Measurements from ENCODE around the gene IBA57.

IBA57 gene

DNA sequence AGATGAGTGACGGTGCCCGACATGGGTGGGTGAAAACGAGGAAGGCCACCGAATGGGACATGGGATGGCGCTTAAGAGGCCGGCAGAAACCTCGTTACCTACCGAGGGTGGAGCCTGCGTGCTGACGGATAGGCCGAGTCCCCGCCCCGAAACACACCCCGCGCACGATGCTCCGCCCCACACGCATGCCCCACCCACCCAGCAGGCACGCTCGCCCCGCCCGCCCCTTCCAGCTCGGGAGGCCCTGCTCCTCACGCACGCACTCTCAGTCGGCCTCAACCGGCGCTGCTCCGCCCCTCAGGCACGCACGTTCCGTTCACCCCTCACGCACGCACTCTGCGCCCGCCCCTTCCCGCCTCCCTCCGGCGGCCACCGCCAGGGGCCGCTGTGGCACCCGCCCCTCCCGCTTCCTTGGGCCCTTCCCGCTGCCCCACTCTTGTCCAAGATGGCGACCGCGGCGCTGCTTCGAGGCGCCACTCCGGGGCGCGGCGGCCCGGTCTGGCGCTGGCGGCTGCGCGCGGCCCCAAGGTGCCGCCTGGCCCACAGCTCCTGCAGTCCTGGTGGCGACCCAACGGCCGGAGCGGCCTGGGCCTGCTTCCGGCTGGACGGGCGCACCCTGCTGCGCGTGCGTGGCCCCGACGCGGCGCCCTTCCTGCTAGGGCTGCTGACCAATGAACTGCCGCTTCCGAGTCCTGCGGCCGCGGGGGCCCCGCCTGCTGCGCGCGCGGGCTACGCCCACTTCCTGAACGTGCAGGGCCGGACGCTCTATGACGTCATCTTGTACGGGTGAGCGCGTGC lies at the start of gene IBA57:
Gene IBA57, plus strand, starts transcription at position 433 of the 798 bp plus-strand sequence. Its CDS starts 13 bp downstream, at position 446.
- peaks cover 1% of the 10 kb centered on the region for H3K36me3 Mint-ChIP-seq
- H3K27ac Mint-ChIP-seq: peak within 1 kb of the TSS; percentile 96
- H3K4me3 Mint-ChIP-seq: peak within 1 kb of the TSS; percentile 92
- no peaks in the 10 kb centered on the region for H3K27me3 Mint-ChIP-seq
- peaks cover 47% of the 10 kb centered on the region for H3K4me1 Mint-ChIP-seq
- H3K9me3 Mint-ChIP-seq: no peaks in the 10 kb centered on the region

DNA sequence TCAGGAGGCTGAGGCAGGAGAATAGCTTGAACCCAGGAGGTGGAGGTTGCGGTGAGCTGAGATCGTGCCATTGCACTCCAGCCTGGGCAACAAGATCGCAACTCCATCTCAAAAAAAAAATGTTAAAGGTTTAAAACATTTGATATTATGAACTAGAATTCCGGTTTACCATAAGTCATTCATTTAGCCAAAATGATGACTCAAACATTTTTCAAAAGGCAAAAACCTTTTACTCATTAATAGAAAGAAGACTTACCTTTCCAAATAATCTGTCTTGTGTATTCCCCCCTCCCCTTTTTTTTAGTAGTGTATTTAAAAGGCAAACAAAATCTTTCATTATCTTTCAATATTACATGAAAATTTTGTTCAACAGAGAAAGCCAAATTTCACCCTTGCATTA lies 48.3 kb upstream of the IBA57 start:
- Mint-ChIP-seq H3K27ac (no peak overlapping the region), H3K4me1 (peaks cover 4% of the 10 kb centered on the region), H3K4me3 (no peak overlapping the region), H3K27me3 (no peaks in the 10 kb centered on the region), H3K9me3 (no peaks in the 10 kb centered on the region), H3K36me3 (no peaks in the 10 kb centered on the region)

DNA sequence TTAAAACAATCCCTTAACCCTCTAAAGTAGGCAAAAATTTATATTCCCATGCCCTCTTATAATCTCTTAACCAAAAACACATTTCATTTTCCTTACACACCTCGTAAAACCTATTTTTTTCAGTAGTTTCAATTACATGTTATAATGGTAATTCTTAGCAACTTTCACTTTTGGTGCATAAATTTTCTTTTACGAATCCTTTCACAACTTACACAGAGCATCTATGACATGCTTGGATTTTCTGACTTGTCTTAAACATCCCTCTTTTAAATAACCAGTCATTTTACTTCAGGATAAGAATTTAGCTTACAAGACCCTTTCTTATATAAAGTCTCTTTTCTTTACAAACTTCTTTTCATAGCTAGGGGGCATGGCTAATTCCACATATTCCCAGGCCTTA lies 47.6 kb upstream of the IBA57 start:
- H3K27me3 Mint-ChIP-seq: no peaks in the 10 kb centered on the region
- no peak overlapping the region for H3K4me3 Mint-ChIP-seq
- peaks cover 4% of the 10 kb centered on the region for H3K4me1 Mint-ChIP-seq
- no peak overlapping the region for H3K27ac Mint-ChIP-seq
- H3K9me3 Mint-ChIP-seq: no peaks in the 10 kb centered on the region
- H3K36me3 Mint-ChIP-seq: no peaks in the 10 kb centered on the region

DNA sequence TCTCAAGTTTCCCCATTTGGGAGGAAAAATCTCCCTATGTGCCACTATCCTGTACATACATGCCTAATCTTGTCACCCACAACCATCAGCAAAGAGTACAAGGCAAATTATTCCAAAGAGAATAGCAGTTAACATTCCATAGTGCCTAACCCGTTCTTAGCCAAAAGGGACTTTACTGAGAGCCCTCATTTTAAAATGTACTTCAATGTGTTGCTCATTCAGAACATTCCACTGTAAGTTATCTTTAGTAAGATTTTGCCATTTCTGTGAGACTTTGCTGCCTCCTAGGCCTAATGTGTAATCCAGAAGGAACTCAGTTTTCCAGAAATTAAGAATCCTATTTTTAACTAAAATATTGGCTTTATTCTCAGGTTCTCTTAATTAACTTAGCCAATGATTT lies 45.3 kb upstream of the IBA57 start:
- H3K4me1 Mint-ChIP-seq: peaks cover 4% of the 10 kb centered on the region
- no peaks in the 10 kb centered on the region for H3K9me3 Mint-ChIP-seq
- H3K27ac Mint-ChIP-seq: no peak overlapping the region
- H3K36me3 Mint-ChIP-seq: no peaks in the 10 kb centered on the region
- no peak overlapping the region for H3K4me3 Mint-ChIP-seq
- H3K27me3 Mint-ChIP-seq: no peaks in the 10 kb centered on the region

DNA sequence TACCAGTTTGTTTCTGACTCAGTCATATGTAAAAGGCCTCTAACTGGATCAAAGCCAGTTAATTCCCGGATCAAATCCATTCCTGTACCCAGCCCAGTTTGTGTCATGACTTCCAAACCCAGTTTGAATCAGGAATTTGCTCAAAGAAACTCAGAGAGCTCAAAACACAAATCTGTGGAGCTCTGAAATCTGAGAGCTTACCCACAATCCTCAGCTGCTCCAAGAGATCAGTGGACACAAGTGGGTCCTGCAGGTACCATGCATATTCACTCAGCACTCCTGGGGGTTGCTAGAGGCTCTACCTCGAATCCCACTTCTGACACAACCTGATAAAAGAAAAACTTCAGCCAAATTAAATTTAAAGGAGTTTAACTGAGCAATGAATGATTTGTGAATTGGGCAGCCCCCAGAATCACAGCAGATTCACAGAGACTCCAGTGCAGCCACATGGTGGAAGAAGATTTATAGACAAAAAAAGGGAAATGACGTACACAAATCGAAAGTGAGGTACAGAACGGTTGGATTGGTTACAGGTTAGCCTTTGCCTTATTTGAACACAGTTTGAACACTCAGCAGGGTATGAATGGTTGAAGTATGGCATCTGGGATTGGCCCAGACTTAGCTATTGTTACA lies 44.6 kb upstream of the IBA57 start:
- Mint-ChIP-seq H3K36me3 (no peaks in the 10 kb centered on the region), H3K9me3 (no peaks in the 10 kb centered on the region), H3K27ac (no peak overlapping the region), H3K4me1 (peaks cover 4% of the 10 kb centered on the region), H3K27me3 (no peaks in the 10 kb centered on the region), H3K4me3 (peak overlapping the region; percentile 40)

DNA sequence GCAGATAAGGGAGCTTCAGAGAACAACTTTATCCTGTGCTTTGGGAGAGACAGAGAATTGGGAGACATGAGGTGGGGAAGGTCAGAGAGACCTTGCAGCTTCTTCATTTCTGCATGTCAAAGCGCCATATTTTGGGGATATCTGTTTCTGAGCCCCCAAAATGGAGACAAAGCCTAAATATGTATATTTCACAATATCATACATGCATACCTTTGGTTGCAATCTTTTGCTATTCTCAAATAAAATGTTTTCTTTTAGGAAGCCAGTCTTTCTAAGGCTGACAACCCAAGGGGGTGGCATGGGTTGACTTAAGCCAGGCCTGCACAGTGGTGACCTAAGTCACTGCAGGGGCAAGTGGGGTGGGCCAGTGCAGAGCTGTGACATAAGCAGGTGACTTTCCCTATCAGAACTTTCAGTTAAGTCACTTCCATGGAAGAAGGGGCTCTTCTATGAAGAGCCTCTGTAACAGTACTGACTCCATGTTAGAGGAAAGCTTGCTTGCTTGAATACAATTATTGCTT lies 42.6 kb upstream of the IBA57 start:
- no peaks in the 10 kb centered on the region for H3K36me3 Mint-ChIP-seq
- H3K27ac Mint-ChIP-seq: no peak overlapping the region
- no peak overlapping the region for H3K4me3 Mint-ChIP-seq
- peaks cover 4% of the 10 kb centered on the region for H3K4me1 Mint-ChIP-seq
- no peaks in the 10 kb centered on the region for H3K27me3 Mint-ChIP-seq
- H3K9me3 Mint-ChIP-seq: no peaks in the 10 kb centered on the region

DNA sequence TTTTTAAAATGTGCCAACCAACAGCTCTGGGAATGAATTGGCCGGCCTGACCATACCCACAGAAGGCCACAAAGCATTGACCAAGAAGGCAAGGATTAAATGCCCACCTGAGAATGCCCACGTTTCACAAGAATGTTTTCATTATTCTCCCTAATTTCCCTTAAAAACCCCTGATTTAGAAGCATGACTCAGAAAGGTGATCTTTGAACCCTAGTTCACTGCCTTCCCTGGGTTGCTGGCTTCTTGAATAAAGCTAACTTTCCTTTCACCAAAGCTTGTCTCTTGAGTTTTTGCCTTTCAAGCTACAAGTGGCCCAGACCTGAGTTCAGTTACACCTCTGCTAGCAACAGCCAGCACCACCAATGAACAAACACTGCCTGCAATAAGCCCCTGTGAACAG lies 42.1 kb upstream of the IBA57 start:
- Mint-ChIP-seq H3K27me3 (no peaks in the 10 kb centered on the region), H3K4me1 (peaks cover 4% of the 10 kb centered on the region), H3K27ac (no peak overlapping the region), H3K36me3 (no peaks in the 10 kb centered on the region), H3K9me3 (no peaks in the 10 kb centered on the region), H3K4me3 (no peak overlapping the region)

DNA sequence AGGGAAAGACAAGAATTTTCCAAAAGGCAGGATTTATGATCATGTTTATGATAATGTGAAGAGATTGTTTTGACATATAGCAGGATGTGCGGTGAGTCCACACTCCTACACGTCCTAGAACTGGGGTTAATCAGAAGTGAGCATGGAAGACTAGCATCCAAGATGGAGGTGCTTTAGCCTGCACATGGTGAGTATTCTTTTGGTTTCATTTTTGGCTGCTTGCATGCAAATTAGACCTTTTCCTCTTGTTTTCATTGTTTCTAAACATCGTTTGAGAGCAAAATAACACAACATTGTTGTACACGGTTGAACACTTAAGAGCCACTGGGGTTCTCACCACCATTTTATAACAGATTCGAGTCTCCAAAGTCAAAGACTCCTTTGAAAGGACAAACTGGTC lies 40.4 kb upstream of the IBA57 start:
- Mint-ChIP-seq H3K27ac (no peak overlapping the region), H3K36me3 (no peaks in the 10 kb centered on the region), H3K4me3 (no peak overlapping the region), H3K4me1 (peaks cover 4% of the 10 kb centered on the region), H3K9me3 (no peaks in the 10 kb centered on the region), H3K27me3 (no peaks in the 10 kb centered on the region)

DNA sequence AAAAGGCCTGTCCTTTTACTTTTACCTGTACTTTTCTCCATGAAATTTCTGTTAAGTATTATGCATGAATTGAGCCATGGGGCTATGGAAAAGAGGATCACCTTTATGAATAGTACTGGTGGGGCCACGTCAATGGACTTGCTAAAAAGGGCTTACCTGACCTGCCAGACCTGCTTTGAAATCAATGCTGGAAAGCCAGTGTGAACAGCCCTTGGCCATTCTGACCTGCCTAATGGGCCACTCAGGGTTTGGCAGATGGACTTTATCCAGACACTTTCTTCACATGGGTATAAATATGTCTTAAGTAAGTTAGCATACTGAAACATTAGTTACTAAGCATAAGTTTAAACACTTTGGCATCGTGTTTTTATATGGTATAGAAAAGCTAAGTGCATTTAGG lies 33.8 kb upstream of the IBA57 start:
- Mint-ChIP-seq H3K4me3 (no peak overlapping the region), H3K36me3 (no peaks in the 10 kb centered on the region), H3K27ac (no peak overlapping the region), H3K27me3 (peaks cover 2% of the 10 kb centered on the region), H3K9me3 (no peaks in the 10 kb centered on the region), H3K4me1 (peaks cover 4% of the 10 kb centered on the region)

DNA sequence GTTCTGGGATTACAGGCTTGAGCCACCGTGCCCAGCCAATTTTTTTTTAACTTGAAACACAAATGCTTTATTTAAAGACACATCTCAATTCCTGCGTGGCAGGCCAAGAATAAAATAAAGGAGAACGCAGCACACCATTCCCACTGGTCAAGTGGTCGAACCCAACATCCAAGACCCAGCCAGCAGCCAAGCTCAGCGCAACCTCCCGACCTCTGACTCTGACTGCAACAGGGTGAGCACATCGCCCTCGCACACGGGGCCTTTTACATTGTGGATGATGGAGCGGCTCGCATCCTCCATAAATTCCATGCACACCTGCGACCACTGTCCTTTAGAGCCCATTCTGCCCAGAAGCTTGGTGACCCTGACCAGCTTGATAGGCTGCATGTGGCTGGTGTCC lies 31.0 kb upstream of the IBA57 start:
- Mint-ChIP-seq H3K4me1 (peaks cover 5% of the 10 kb centered on the region), H3K9me3 (no peaks in the 10 kb centered on the region), H3K27ac (no peak overlapping the region), H3K36me3 (no peaks in the 10 kb centered on the region), H3K27me3 (peaks cover 2% of the 10 kb centered on the region), H3K4me3 (no peak overlapping the region)

DNA sequence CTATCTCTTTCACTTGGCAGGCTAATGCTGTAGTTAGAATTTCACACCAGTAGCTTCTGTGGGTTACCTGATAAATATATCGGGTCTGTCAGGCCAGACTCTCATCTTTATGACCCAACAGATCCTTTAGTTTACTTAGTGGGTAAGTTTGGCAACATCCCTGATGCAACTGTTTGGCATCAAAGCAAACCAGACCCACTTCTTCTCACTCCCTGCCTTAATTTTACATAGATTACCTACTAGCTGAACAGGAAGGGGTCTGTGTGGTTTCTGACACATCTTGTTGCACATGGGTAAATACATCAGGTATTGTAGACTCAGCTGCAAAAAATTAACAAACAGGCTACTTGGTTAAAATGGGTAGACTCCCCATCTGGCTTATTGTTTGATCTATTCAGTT lies 28.7 kb upstream of the IBA57 start:
- peaks cover 9% of the 10 kb centered on the region for H3K4me1 Mint-ChIP-seq
- no peaks in the 10 kb centered on the region for H3K9me3 Mint-ChIP-seq
- H3K27me3 Mint-ChIP-seq: no peaks in the 10 kb centered on the region
- H3K27ac Mint-ChIP-seq: no peak overlapping the region
- H3K4me3 Mint-ChIP-seq: no peak overlapping the region
- H3K36me3 Mint-ChIP-seq: no peaks in the 10 kb centered on the region

DNA sequence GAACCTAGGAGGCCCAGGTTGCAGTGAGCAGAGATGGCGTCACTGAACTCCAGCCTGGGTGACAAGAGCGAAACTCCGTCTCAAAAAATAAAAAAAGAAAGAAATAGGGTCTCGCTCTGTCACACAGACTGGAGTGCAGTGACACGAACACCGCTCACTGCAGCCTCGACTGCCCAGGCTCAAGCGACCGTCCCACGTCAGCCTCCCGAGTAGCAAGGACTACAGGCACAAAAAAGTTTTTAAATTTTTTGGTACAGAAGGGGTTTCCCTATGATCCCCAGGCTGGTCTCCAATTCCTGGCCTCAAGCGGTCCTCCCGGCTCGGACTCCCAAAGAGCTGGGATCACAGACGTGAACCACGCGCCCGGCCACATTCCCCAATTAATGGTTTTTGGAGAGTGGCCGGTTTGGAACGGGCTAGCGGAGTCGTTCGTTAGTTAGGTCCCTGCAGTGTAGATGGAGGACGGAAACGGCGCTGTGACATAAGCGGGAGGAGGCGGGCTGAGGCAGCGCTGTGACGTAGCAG lies 26.1 kb upstream of the IBA57 start:
- Mint-ChIP-seq H3K4me3 (peak overlapping the region; percentile 98), H3K27ac (peak overlapping the region; percentile 90), H3K36me3 (no peaks in the 10 kb centered on the region), H3K27me3 (no peaks in the 10 kb centered on the region), H3K9me3 (no peaks in the 10 kb centered on the region), H3K4me1 (peaks cover 31% of the 10 kb centered on the region)

DNA sequence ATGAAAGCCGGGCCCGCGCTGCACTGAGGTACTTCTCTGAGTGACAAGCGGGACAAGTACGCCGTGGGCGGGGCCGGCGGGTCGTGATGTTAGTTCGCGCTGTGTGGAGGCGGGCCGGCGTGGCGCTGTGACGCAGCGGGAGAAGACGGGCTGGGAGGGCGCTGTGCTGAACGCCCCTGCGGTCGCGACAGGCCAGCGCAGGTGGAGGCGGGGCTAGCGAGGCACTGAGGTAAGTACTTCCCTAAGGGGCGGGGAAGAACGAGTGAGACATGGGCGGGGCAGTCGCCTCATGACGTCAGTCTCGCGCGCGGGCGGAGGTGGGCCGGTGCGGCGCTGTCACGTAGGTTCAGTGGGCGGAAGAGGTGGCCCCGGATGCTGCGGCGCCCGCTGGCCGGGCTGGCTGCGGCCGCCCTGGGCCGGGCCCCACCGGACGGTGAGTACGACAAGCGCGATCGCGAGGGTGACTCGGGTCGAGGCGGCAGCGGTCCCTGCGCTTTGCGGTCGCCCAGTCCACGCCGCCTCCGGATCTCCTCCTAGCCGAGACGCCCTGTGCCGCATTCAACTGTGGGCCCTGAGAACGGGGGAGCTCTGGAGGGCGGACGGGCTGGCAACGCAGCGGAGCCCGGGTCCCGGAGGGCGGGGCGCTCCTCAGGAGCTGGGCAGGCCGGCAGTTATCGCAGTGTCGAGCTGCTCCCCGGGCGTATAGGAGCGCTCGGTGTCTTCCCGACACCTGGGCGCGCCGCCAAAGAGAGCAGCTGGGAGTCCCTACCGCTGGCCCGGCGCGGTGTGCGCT lies 25.5 kb upstream of the IBA57 start, which contains the start of gene GUK1:
Gene GUK1, plus strand, starts transcription at position 349 of the 793 bp plus-strand sequence. Its CDS starts 24 bp downstream, at position 373.
- Mint-ChIP-seq H3K4me3 (peak within 1 kb of the TSS; percentile 98), H3K27me3 (no peaks in the 10 kb centered on the region), H3K36me3 (no peaks in the 10 kb centered on the region), H3K9me3 (no peaks in the 10 kb centered on the region), H3K27ac (peak within 1 kb of the TSS; percentile 93), H3K4me1 (peaks cover 31% of the 10 kb centered on the region)

DNA sequence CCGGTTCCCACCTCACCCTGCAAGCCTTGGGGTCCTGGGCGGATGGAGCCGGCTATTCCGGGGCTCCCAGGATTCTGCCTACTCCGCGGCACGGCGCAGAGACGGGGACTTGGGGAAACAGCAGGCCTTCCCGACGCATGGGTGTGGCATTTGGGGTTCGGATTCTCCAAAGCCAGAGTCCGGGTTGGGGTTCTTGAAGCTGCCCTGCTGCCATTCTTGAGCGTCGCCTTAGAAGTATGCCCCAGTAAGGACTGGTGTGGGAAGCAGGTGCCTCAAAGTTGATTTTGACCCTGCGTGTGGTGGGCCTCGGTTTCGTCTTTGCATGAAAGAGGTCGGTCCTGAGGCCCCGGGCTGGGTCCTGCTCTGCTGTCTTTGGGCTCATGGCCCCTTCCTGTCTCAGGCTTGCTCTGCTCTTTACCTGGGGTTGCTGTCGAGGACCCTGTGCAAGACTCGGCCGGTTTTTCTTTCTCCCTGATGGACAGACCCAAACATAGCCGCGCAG lies 24.8 kb upstream of the IBA57 start:
- Mint-ChIP-seq H3K36me3 (no peaks in the 10 kb centered on the region), H3K4me3 (peak overlapping the region; percentile 98), H3K9me3 (no peaks in the 10 kb centered on the region), H3K27me3 (no peaks in the 10 kb centered on the region), H3K4me1 (peaks cover 31% of the 10 kb centered on the region), H3K27ac (peak overlapping the region; percentile 93)
